GM12873 (cell line): Measurements from ENCODE around the gene PRMT3.

Experiments
- CTCF ChIP-seq: IDR thresholded peaks from 2 replicates; pipeline ENCODE4 v1.5.1; 2012; ENCODE audit warnings: low read depth, mild to moderate bottlenecking, moderate library complexity, low read length, control low read depth; ENCODE audit not compliant: insufficient read depth; ENCODE audit errors: missing control alignments

The PRMT3 gene

DNA sequence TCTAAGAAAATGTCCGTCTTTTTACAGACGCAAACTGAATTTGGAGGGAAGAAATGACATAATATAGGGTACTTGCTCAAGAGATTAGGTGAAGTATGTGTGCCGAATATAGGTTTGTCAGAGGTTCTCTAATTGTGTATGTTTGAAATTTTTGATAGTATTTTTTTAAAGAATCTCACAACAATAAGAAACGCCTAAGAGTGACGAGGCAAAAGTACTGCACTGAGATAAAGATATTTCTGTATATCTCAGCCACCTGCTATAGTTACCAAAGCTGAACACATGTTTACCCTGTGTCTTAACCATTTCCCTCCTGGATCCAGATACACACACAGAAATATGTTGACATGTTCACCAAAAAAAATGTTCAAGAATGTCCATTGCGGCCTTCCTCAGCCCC lies 92.0 kb downstream of the PRMT3 start:
- no peak for TF ChIP-seq CTCF

DNA sequence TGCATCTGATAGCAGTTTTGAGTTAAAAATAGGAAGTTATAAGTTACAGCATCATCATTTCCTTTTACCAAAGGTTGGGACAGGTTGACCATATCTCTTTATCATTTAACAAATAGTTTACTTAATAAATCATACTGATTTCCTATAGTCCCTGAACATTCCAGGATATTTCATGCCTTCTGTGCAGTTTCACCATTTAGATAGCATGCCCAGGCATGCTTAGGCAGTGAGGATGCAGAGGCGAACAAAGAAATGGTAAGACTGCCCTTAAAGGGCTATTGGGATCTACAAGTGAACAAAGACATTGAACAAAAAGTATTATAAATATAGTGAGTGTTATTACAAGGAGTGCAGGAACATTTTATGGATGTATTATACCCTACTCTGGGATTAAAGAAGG lies 96.4 kb downstream of the PRMT3 start:
- no peak for TF ChIP-seq CTCF

- TF ChIP-seq CTCF: no peak
Observed at GRCh38 chr11:20488352-20488751, 100.8 kb downstream of the PRMT3 start.

- TF ChIP-seq CTCF: no peak
Observed at GRCh38 chr11:20489948-20490347, 102.4 kb downstream of the PRMT3 start.

- no peak for TF ChIP-seq CTCF
Observed at GRCh38 chr11:20493340-20493739, 105.8 kb downstream of the PRMT3 start.

DNA sequence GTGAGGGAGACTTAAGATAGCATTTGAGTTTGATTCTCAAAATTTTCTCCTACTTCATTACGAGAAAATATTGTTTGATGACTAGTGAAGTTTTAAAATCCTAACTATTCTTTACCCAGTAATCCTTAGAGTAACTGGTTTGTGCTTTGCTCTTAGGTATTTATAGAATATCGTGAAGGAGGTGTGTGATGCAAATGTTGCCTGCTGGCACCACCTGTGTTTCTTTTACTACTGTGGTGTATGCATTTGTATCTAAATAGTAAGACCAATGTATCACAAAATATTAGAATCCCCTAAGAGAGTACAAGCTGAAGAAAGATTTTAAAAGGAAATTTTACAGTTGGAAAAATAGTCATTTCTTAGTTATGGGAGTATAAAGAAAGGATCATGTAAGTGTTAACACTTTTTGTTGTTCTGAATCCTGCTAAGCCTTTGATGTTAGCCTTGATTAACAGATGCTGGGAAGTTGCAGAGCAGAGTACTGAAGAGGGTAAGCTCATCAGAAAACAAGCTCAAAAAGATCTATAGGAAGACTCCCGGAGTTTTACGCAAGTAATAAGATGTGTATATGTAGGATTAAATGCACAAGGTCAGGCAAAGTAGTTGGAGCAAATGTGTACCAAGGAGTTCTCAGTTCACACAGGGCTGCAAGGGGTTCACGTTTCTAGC lies 109.7 kb downstream of the PRMT3 start:
- no peak for TF ChIP-seq CTCF

DNA sequence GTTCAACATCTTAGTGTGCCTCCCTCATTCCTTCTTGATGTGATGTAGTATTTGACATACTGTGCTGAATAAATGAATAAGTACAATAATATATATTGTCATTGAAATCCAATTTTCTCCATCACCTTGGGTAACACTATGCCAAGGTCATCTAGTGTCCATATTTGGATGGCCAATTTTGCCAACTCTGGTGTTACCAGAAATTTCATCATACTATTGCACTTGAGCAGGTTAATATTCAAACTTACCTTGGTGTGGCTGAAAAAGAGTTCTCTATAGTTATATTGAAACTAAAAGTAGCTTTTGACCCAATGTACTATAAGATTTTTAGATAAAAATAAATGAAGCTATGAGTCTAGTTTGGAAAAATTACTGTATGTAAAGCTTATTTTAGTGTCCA lies 113.7 kb downstream of the PRMT3 start:
- TF ChIP-seq CTCF: no peak

- no peak for TF ChIP-seq CTCF
Observed at GRCh38 chr11:20501971-20502370, 114.5 kb downstream of the PRMT3 start.
